CD4-positive, alpha-beta T cell treated with Interleukin-15 for 1 hour (primary cell): ENCODE data around the gene MAN2C1.
"Not testable (repeated sequence)": the region's sequence is repeated elsewhere in the genome, so short reads cannot be mapped to it uniquely, and the experiment has no call there.

Experiments
- DNase-seq: peaks from one replicate; pipeline ENCODE4 v3.0.0-alpha.2; 2020

Gene MAN2C1

DNA sequence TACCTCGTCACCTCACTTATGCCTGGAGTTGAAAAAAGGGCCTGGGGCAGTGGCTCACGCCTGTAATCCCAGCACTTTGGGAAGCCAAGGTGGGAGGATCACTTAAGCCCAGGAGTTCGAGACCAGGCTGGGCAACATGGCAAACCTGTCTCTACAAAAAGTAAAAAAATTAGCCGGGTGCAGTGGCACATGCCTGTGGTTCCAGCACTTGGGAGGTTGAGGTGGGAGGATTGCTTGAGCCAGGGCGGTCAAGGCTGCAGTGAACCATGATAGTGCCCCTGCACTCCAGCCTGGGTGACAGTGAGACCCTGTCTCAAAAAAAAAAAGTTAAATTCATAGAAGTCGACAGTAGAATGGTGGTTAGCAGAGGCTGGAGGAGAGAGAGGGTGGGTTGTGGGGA is 26.2 kb downstream of the MAN2C1 start:
- DNase-seq: no peak

DNA sequence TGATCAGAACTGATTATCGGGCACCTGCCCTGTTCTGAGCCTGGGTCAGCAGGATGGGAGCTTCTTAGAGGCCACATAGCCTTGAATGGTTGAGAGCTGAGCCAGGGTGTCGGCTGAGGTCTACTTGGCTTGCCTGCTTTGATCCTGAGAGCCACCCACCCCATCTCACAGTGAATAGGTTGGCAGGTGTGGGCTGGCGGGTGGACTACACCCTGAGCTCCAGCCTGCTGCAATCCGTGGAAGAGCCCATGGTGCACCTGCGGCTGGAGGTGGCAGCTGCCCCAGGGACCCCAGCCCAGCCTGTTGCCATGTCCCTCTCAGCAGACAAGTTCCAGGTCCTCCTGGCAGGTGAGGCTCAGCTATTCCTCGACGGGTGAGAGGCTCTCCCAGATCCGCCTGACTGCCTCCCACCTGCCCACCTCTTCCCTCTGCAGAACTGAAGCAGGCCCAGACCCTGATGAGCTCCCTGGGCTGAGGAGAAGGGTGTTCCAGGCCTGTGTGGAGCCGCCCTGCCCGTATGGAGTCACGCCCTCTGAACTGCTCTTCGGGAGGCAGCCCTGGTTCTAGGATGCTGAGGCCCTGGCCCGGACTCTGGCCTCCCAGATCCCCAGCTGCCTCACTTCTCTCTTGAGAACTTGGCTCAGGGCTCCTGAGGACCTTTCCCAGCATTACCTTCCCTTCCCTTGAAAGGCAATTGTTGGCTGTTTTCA is 28.7 kb downstream of the MAN2C1 start:
- no peak for DNase-seq

GRCh38 chr15:75338661-75339240 is 29.7 kb downstream of the MAN2C1 start:
- no peak for DNase-seq

DNA sequence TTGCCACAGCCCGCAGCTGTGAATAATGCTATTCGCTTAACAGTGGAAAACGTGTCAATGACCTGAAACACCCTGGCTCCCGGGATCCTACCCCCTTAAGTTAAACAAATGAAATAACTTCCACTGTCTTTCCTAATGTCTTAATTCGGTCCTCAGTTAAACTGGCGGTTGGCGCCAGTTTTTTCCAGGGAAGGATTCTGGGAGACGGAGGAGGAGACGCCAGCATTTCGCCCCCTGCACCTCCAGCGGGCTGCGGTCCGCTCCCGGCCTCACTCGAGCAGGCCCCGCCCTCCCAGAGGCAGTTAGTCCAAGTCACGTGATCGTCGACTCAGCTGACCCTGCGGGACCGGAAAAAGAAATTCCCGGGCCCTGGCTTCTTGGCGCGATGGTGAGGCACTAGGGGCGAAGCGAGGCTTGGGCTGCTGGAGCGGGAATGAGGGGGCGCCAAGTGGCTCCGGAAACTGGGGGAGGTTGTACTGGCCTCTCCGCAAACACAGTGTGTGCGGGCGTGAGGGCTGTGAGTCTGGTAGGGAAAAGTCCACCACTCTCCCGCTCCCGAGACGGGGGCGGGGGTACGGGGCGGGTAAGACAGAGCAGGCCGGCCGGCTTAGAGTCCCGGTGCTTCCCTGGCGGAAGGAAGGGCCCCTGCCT is 32.6 kb downstream of the MAN2C1 start, which contains the start of gene COMMD4:
COMMD4 (plus strand) TSS at position 359 of the 651 bp plus-strand sequence; CDS start at position 386, 27 bp downstream.
- peak; percentile 65 for DNase-seq

GRCh38 chr15:75335313-75335704 is 33.1 kb downstream of the MAN2C1 start:
- no peak for DNase-seq

GRCh38 chr15:75333654-75334419 is 34.6 kb downstream of the MAN2C1 start:
- not testable (repeated sequence) for DNase-seq

- DNase-seq: not testable (repeated sequence)
These were observed 36.3 kb downstream of the MAN2C1 start for GRCh38 chr15:75332093-75332492.

- no peak for DNase-seq
These were observed 38.8 kb downstream of the MAN2C1 start for GRCh38 chr15:75329571-75329970.

DNA sequence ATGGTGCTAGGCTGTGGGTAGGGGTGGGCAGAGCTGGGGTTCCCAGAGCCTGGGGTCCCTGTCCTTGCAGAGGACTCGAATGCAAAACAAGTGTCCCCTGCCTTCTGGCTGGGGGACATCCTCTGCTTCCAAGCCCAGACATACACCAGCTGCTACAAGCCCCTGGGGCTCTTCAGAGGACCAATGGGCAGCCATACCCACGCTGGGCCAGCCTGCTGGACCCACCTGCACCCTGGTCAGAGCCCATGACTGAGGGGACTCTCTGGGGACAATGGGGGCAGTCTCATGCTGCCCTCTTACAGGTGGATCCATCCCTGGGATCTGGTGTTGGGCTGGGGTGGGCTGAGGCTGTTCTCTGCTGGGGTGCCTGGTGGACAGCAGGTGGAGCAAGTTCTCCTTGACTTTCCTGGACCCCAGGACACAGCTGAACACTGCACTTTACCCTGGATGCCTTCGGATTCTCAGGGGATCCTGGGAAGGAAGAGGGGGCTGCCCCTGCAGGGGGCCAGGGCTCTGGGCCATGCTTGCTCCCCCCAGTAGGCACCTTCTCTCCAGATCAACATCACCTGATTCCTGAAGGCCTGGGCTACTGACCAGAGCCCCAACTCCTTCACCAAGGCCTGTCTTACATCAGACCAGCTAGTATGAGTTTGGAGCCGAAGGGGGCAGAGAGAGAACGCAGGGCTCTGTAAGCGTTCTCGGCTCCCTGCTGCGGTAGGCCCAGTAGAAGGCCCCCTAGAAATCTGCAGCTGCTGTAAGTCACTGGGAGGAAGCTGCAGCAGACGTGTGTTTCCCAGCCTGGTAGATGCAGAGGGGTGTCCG is 39.7 kb downstream of the MAN2C1 start:
- DNase-seq: no peak

DNA sequence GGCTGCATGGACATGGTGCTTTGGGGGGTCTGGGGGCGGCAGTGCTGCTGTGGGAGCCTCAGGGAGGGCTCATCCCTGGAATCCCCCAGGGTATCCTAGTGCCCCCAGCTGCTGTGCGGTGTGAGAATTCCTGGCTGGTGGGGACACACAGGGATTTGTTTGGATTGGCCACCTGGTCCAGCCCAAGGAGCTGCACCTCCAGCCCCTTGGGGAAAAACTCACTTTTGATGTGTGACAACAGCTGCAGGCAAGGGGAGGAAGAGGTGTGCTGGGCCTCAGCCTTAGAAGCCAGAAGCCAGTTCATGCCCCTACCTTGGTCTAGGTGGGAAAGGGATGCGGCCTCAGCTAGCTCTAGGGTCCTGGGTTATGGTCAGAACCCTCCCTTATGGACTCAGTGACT is 40.9 kb downstream of the MAN2C1 start:
- no peak for DNase-seq

- DNase-seq: no peak
These were observed 41.4 kb downstream of the MAN2C1 start for GRCh38 chr15:75327005-75327404.

- no peak for DNase-seq
These were observed 42.5 kb downstream of the MAN2C1 start for GRCh38 chr15:75325922-75326321.

DNA sequence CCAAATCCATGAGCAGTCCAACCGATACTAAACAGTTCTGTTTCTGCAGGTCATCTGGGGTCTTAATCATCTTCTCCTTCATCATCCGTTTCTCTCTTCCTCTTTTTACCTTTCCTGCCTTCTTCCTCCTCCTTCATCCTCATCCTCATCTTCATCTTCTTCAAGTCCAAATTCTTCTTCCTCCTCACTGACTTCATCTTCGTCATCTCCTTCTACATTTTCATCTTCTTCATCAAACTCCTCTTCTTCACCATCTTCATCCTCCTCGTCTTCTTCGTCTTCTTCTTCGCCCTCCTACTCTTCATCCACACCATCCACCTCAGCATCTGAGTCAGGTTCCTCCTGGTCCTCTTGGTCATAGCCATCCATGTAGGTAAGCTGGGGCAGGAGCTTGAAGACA is 46.7 kb downstream of the MAN2C1 start:
- no peak for DNase-seq

- not testable (repeated sequence) for DNase-seq
These were observed 49.0 kb downstream of the MAN2C1 start for GRCh38 chr15:75319231-75319897.

DNA sequence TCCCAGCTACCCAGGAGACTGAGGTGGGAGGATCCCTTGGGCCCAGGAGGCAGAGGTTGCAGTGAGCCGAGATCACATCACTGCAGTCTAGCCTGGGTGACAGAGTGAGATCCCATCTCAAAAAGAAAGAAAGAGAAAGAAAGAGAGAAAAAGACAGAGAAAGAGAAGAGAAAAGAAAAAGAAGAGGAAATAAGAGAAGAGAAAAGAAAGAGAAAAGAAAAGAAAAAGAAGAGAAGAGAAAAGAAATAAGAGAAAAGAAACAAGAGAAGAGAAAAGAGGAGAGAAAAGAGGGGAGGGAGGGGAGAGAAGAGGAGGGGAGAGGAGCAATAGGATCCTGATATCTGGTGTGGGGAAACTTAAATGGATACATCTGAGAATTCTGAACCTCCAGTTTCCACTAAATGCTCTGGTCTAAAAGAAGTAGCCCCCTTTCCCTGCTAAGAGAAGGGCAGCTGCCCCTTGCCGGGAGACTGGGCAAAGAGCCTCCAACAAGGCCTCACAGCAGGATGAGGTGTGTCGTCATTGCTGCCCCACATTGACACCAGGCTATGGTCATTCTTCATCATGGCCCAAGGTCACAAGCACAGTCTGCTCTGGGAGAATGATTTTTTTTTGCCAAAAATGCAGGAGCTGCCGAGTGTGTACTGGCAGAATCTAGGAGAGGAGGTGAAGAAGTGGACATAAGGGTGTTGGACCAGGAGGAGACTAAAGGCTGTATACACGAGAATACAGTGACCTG is 53.7 kb downstream of the MAN2C1 start:
- DNase-seq: no peak

DNA sequence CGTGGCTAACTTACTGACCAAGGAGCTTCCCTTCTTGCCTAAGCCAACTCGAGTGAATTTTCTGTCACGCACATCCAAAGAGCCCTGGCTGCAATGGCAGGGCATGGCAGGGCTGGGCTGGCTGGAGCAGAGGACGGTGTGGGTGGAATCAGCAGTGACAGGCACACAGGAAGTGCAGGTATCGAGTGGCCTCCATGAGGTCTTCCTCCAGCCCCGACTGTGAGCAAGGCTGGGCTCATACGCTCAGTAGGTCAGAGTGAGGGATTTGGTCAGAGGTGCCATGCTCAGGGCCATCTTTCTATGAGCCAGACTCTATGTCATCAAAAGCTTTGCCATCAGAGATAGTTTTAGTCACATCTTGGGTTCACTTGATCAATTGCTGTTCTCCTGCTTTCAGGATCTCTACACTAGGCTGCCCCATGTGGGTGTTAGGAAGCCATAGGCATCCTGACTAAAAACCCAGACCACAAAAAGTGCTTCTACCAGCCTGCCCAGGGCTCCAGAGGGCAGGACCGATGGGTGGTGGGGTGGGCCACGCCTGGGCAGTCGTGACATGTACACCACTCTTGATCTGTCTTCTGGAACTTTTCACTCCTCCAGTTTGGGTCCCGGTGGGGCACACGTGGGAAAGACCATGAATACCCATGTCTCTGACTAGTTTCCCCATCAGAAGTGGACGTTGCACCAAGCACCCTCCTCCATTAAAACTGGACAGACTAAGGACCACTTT is 55.1 kb downstream of the MAN2C1 start:
- DNase-seq: no peak

DNA sequence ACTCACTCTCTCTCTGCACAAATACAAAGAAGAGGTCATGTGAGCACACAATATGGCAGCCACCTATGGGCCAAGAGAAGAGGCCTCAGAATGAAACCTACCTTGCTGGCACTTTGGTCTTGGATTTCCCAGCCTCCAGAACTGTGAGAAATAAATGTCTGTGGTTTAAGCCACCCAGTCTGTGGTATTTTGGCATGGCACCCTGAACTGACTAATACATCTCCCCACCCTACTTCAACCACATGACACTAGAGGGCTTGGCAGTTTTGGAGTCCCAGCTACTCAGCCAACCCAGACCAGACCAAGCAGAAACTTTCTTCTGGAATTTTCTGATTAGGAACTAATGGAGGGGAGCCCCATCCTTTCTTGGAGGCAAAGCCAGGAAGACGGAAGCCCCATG is 55.9 kb downstream of the MAN2C1 start:
- not testable (repeated sequence) for DNase-seq

GRCh38 chr15:75309711-75310110 is 58.7 kb downstream of the MAN2C1 start:
- DNase-seq: no peak

GRCh38 chr15:75307778-75308390 is 60.5 kb downstream of the MAN2C1 start:
- no peak for DNase-seq

- DNase-seq: no peak
These were observed 62.2 kb downstream of the MAN2C1 start for GRCh38 chr15:75306188-75306587.
